Measurements from ENCODE around the gene MORF4L1. TPM values are rescaled to one million over a fixed set of nuclear protein-coding genes. Genes with fewer than 3 reads are reported as not detected.
"Not testable (repeated sequence)": the region's sequence is repeated elsewhere in the genome, so short reads cannot be mapped to it uniquely, and the experiment has no call there.

The MORF4L1 gene
- total and polyA plus RNA-seq, 2 donors from 2014 or later: 319 to 325 TPM

DNA sequence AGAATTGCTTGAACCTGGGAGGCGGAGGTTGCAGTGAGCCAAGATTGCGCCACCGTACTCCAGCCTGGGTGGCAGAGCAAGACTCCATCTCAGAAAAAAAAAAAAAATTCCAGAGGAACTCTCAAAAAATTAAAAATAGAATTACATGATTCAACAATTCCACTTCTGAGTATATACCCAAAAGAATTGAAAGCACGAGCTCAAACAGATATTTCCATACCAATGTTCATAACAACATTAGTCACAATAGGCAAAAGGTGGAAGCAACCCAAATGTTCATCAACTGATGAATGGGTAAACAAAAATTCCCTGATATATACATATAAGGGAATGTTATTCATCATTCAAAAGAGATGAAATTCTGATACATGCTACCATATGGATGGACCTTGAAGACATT lies 16.9 kb upstream of the MORF4L1 start:
- Histone ChIP-seq H3K36me3 (ENCODE audit: control insufficient read depth in 2 of 3, insufficient read depth in 3 of 3, low read length in 3 of 3) (no peaks in the 10 kb centered on the region), H3K9me3 (ENCODE audit: control insufficient read depth in 2 of 3, insufficient read depth in 1 of 3, low read length in 3 of 3) (no peaks in the 10 kb centered on the region), H3K4me1 (ENCODE audit: control insufficient read depth in 2 of 3, insufficient read depth in 2 of 3, low read depth in 1 of 3, low read length in 3 of 3) (no peaks in the 10 kb centered on the region), H3K9ac (ENCODE audit: low read length in 3 of 3) (no peak overlapping the region), H3K27ac (ENCODE audit: low read depth in 2 of 2, low read length in 2 of 2) (no peak overlapping the region), H3K4me3 (ENCODE audit: low read length in 3 of 3) (no peak overlapping the region), H3K27me3 (ENCODE audit: control insufficient read depth, insufficient read depth, low read length) (no peaks in the 10 kb centered on the region)
- FAIRE-seq: no peak
- TF ChIP-seq, protein P1, sequence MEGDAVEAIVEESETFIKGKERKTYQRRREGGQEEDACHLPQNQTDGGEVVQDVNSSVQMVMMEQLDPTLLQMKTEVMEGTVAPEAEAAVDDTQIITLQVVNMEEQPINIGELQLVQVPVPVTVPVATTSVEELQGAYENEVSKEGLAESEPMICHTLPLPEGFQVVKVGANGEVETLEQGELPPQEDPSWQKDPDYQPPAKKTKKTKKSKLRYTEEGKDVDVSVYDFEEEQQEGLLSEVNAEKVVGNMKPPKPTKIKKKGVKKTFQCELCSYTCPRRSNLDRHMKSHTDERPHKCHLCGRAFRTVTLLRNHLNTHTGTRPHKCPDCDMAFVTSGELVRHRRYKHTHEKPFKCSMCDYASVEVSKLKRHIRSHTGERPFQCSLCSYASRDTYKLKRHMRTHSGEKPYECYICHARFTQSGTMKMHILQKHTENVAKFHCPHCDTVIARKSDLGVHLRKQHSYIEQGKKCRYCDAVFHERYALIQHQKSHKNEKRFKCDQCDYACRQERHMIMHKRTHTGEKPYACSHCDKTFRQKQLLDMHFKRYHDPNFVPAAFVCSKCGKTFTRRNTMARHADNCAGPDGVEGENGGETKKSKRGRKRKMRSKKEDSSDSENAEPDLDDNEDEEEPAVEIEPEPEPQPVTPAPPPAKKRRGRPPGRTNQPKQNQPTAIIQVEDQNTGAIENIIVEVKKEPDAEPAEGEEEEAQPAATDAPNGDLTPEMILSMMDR (IDR thresholded peaks at IDR 0.05; ENCODE audit: borderline replicate concordance, extremely low read depth, insufficient read depth): no peak
- intact Hi-C loops (cut with DNase I): no loop called here
- DNase-seq: no peak

DNA sequence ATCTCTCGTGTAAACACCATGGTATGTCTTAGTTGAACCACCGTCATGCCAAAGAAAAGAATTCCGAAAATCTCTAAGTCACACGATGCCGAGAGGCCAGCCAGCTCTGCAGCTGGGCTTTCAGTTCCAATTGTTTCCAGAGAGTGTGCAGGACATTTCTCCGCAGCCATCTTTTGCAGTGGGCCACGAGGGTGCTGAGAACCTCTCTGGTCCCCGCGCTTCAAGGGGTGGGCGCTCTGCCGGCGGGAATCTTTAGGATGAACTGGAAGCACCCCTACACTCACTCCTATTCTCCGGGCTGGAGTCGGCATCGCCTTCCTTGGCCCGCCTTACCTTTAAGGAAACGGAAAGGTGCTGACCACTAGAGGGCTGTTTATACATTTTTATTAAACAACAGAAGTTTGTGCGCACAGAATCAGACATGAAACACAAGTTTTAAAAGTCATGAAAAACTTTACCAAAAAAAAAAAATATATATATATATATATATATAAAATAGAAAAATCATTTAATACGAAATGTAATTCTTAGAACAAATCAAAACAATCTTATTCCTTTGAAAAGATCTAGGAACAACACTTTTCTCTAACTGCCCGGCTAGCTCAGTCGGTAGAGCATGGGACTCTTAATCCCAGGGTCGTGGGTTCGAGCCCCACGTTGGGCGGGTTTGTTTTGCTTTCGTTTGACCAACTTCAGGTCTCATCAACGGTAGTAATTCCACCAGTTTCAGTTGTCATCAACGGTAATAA lies 12.5 kb upstream of the MORF4L1 start:
- Histone ChIP-seq H3K27me3 (ENCODE audit: control insufficient read depth, insufficient read depth, low read length) (no peaks in the 10 kb centered on the region), H3K27ac (ENCODE audit: low read depth in 2 of 2, low read length in 2 of 2) (peak overlapping the region in 1 of 2 donors; percentile 43), H3K9me3 (ENCODE audit: control insufficient read depth in 2 of 3, insufficient read depth in 1 of 3, low read length in 3 of 3) (no peaks in the 10 kb centered on the region), H3K9ac (ENCODE audit: low read length in 3 of 3) (peak overlapping the region; percentile 59 to 84 (median 65)), H3K36me3 (ENCODE audit: control insufficient read depth in 2 of 3, insufficient read depth in 3 of 3, low read length in 3 of 3) (no peaks in the 10 kb centered on the region), H3K4me3 (ENCODE audit: low read length in 3 of 3) (peak overlapping the region; percentile 77 to 89 (median 80)), H3K4me1 (ENCODE audit: control insufficient read depth in 2 of 3, insufficient read depth in 2 of 3, low read depth in 1 of 3, low read length in 3 of 3) (no peaks in the 10 kb centered on the region)
- TF ChIP-seq, protein P1 (IDR thresholded peaks at IDR 0.05; ENCODE audit: borderline replicate concordance, extremely low read depth, insufficient read depth): peak; percentile 57
- FAIRE-seq (peak; percentile 73), DNase-seq (peak; percentile 81 to 93 (median 90))
- intact Hi-C loops (cut with DNase I): no loop called here

DNA sequence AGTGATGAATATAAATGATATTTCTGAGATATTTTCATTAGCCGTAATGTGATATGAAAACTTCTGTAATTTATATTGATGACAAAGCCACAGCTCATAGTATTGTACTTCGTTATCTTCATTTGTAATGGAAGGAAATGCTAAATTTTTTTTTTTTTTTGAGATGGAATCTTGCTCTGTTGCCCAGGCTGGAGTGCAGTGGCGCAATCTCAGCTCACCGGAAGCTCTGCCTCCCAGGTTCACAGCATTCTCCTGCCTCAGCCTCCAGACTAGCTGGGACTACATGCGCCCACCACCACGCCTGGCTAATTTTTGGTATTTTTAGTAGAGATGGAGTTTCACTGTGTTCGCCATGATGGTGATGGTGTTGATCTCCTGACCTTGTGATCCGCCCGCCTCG lies 7.1 kb upstream of the MORF4L1 start:
- H3K27ac ChIP-seq (ENCODE audit: low read depth in 2 of 2, low read length in 2 of 2); FAIRE-seq; H3K4me3 ChIP-seq (ENCODE audit: low read length in 3 of 3); H3K4me1 ChIP-seq (ENCODE audit: control insufficient read depth in 2 of 3, insufficient read depth in 2 of 3, low read depth in 1 of 3, low read length in 3 of 3); H3K27me3 ChIP-seq (ENCODE audit: control insufficient read depth, insufficient read depth, low read length); H3K36me3 ChIP-seq (ENCODE audit: control insufficient read depth in 2 of 3, insufficient read depth in 3 of 3, low read length in 3 of 3); H3K9me3 ChIP-seq (ENCODE audit: control insufficient read depth in 2 of 3, insufficient read depth in 1 of 3, low read length in 3 of 3); H3K9ac ChIP-seq (ENCODE audit: low read length in 3 of 3); DNase-seq; intact Hi-C loops (cut with DNase I): not testable (repeated sequence)

DNA sequence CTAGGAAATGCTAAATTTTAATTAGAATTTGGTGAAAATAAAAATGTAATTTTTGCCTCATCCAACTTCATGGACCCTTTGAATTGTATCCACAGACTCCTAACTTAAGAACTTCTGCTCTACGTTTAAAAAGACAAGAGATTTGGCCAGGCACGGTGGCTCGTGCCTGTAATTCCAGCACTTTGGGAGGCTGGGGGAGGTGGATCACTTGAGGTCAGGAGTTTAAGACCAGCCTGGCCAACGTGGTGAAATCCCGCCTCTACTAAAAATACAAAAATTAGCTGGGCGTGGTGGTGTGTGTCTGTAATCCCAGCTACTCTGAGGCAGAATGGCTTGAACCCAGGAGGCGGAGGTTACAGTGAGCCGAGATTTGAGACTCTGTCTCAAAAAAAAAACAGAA lies 6.7 kb upstream of the MORF4L1 start:
- H3K4me3 ChIP-seq (ENCODE audit: low read length in 3 of 3); H3K27me3 ChIP-seq (ENCODE audit: control insufficient read depth, insufficient read depth, low read length); H3K36me3 ChIP-seq (ENCODE audit: control insufficient read depth in 2 of 3, insufficient read depth in 3 of 3, low read length in 3 of 3); H3K9me3 ChIP-seq (ENCODE audit: control insufficient read depth in 2 of 3, insufficient read depth in 1 of 3, low read length in 3 of 3); DNase-seq; H3K9ac ChIP-seq (ENCODE audit: low read length in 3 of 3); H3K27ac ChIP-seq (ENCODE audit: low read depth in 2 of 2, low read length in 2 of 2); intact Hi-C loops (cut with DNase I); H3K4me1 ChIP-seq (ENCODE audit: control insufficient read depth in 2 of 3, insufficient read depth in 2 of 3, low read depth in 1 of 3, low read length in 3 of 3); FAIRE-seq: not testable (repeated sequence)
